HG02852 (cell line): ENCODE data around the gene ZNF273.
A peak's percentile ranks its signal among the peaks of the same experiment; 100 is the strongest.
"Not testable (repeated sequence)": the region's sequence is repeated elsewhere in the genome, so short reads cannot be mapped to it uniquely, and the experiment has no call there.

Experiments used
- ATAC-seq: cut with Tn5 transposase; IDR thresholded peaks from one replicate; pipeline ENCODE4 v1.9.1; 2021; ENCODE audit warnings: mild to moderate bottlenecking, moderate library complexity; ENCODE audit not compliant: unreplicated experiment

ZNF273 gene

DNA sequence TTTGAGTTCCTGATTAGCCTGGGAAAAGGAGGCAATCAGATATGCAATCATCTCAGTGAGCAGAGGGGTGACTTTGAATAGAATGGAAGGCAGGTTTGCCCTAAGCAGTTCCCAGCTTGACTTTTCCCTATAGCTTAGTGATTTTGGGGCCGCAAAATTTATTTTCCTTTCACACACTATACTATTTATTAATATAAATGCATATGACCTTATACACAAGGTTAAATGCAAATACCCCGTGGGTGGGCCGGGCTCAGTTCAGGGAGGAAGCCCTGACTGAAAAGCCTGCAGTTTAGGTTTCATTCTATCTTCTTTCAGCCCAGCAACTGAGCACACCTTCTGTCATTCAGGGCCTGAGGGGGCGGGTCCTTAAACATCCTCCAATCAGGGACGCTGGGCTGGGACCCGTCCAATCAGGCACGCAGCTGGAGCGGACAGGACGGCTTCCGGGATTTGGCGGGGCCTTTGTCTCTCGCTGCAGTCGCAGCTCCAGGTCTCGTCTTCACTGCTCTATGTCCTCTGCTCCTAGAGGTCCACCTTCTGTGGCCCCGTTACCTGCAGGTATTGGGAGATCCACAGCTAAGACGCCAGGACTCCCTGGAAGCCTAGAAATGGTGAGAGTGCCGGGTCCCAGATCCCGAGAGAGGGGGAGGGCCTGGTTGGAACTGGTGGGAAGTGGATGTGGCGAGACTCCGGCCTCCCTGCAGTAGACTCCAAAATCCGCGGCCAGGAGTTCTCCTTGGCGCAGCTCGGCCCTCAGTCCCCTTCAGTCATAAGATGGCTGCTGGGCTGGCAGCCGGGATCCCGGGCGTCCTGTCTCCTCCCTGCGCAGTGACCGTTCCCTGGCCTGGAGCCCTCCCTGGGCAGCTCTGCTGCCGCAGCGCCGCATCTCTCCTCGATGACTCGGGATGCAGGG is at the start of gene ZNF273:
TSS of gene ZNF273 (plus strand) at position 468 of the 916 bp plus-strand sequence. CDS start at position 513, 45 bp downstream.
- ATAC-seq = peak; percentile 98

DNA sequence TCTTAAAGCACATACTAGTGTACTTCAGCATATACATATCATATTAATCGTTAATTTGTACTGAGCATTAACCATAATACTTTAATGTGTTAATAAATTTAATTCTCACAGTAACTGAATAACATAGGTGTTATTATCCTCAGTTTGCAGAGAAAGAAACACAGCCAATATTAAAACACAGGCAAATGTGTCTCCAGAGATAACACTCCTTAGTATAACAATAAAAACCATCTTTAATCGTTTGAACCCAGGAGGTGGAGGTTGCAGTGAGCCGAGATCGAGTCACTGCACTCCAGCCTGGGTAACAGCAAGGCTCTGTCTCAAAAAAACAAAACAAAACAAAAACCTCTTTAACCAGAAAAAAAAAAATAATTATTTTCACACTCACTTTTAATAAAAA is 49.4 kb upstream of the ZNF273 start:
- ATAC-seq = no peak

DNA sequence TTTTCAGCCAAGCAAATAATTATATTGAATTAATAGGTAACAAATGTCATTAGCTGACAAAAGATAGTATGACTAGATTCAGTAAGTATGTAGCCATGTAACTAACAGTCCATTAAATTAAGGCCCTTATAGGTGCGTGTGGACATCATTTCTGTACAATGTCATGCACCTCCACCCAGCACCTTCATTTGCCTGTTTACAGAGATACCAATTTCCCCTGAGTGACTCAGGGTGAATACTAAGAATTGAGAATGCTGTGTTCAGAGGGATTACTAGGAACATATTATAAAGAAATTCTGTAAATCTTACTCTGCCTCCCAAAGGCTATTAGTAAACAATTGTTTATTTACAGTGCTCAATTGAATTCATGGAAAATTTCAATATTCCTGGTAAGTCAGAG is 48.1 kb upstream of the ZNF273 start:
- no peak for ATAC-seq

DNA sequence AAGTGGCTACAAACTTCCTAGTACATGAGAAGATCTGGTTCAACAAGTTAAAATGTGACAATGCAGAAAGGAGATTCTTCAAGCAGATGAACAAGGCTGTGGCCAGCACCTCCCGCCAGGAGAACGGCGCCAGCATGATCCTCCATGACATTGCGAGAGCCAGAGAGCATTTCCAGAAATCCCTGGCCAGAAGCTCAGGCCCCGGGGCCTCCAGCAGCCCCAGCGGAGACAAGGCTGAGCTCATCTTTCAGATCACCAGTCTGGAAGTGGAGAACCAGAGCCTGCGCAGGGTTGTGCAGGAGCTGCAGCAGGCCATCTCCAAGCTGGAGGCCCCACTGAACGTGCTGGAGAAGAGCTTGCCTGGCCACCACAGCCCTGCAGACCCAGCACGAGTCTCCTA is 40.1 kb upstream of the ZNF273 start:
- ATAC-seq = no peak

DNA sequence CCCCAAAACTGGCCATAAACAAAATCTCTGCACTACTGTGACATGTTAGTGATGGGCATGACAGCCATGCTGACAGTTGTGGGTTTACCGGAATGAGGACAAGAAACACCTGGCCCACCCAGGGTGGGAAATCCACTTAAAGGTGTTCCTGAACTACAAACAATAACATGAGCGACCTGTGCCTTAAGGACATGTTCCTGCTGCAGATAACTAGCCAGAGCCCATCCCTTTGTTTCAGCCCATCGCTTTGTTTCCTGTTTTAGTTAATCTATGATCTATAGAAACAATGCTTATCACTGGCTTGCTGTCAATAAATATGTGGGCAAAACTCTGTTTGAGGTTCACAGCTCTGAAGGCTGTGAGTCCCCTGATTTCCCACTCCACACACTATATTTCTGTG is 39.5 kb upstream of the ZNF273 start:
- not testable (repeated sequence) for ATAC-seq

DNA sequence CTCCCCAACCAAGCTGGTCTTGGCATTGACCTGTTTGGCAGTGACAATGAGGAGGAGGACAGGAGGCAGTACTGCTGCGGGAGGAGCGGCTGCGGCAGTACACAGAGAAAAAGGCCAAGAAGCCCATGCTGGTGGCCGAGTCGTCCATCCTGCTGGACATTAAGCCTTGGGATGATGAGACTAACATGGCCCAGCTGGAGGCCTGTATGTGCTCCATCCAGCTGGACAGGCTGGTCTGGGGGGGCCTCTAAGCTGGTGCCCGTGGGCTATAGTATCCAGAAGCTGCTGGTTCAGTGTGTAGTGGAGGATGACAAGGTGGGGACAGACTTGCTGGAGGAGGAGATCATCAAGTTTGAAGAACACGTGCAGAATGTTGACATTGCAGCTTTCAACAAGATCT is 39.1 kb upstream of the ZNF273 start:
- no peak for ATAC-seq

DNA sequence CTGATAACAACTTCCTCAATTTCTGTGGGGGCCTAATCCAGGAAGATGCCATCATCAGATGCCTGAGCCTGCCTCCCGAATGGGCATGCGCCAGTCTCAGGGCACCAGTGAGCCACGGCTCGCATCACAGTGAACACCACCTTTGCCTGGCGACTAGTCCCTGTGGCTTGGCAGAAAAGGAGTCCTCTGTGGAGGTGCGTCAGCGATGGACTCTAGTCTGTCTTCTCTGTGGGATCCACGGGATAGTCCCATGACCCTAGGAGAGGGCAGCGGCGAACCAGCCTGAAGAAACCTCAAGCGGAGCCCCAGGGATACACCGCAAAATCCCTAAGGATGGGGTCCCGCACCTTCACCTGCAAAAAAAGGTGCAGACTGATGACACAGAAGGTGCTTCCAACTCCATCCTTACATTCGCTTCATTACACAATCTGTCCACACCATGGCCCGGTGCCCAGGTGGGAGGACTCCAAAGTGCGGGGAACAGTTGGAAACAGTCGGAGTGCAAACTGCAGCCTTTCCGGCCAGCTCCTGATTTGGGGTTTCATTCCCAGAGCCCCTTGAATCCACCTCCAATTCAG is 35.1 kb upstream of the ZNF273 start:
- ATAC-seq = no peak

DNA sequence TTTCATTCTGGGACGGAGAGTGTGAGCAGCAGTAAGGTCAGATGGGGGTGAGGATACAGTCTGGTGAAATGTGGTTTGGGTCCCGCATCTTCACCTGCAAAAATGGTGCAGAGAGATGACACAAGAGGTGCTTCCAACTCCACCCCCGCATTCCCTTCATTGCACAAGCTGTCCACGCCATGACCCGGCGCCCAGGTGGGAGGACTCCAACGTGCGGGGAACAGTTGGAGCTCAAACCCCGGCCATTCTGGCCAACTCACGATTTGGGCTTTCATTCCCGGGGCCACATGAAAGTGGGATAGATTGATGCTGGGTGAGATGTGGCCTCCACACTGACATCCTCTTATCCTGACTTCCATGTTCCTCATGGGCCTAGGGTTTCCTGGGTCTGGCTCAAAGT is 34.6 kb upstream of the ZNF273 start:
- no peak for ATAC-seq

DNA sequence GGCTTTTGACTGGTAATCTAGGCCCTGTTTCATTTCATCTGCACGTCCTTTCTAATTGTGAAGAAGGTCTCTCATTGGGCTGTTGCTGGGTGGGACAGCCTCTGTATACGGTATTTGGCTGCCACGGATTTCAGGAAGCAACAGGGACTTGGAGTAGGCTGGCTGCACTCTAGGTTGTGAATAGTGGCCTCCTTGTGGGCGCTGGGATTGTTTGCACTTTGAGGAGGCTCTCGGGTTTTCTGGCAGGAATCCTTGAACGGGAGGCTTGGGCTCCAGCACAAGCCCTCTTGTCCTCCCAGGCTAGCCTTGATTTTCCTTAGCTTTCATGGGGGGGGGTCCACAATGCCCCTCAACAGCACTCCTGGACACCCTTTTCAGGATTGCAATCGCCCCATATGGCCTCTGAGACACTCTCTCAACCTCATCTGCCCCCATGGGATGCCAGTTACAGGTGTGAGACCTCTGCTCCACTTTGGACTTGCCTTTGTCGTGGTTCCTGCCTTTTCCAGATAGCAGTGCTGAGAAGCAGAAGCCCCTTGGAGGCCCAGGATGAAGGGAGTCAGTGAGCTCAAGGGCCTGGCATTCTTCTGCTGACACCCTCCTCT is 33.9 kb upstream of the ZNF273 start:
- ATAC-seq = no peak

DNA sequence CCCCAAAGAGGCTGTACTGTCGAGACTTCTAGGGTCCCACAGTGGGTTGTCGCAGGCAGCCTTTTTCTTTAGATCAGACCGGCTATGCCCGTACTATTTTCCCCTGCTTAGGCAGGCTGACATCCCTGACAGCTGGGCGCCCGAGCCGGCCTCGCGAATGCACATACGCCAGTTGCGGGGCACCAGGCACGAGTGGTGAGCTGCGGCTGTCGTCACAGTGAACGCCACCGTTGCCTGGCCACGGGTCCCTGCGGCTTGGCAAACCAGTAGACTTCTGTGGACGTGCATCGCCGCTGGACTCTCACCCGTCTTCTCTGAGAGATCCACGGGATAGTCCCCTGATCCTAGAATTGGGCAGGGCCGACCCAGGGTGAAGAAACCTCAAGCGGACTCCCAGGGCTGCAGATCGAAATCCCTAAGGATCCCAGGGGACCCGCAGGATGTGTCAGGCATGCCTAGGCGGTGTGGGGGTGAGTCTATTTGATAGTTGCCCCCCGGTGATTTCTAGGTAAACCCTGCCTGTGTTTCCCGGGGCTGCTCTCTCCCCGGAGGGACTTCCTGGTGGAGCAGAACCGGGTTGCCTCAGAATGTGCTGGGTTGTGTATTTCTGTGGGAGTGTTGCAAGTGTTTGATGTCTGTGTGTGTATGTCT is 33.0 kb upstream of the ZNF273 start:
- ATAC-seq = no peak

DNA sequence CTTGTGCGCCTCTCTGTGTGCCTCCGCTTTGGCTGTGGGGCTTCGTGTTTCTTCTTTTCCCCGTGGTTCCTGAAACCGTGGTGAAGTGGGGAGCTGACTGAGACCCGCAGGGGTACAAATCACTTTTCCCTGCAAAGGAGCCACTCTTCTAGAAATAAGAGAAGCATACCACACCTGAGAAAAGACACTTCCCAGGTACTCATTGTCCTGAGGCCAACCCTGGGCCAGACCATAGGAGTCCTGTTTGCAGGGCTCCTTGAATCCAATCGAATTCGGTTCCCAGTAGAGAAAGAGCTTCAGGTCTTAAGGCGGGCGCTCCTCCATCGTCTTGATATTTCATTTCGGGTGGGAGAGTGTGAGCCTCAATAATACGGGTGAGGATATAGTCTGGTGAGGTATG is 32.4 kb upstream of the ZNF273 start:
- ATAC-seq = no peak

DNA sequence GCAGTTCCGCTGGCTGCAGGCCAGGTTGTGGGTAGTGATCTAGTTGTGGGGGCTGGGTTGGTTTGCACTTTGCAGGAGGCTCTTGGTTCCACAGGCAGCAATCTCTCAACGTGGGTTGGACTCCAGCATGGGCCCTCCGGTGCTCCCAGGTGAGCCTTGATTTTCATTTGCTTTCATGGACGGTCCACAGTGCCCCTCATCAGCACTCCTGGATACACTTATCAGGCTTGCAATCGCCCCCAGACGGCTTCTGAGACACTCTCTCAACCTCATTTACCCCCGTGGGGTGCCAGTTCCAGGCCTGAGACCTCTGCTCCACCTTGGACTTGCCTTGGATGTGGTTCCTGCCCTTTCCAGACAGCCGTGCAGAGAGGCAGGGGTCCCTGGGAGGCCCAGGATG is 31.3 kb upstream of the ZNF273 start:
- no peak for ATAC-seq

DNA sequence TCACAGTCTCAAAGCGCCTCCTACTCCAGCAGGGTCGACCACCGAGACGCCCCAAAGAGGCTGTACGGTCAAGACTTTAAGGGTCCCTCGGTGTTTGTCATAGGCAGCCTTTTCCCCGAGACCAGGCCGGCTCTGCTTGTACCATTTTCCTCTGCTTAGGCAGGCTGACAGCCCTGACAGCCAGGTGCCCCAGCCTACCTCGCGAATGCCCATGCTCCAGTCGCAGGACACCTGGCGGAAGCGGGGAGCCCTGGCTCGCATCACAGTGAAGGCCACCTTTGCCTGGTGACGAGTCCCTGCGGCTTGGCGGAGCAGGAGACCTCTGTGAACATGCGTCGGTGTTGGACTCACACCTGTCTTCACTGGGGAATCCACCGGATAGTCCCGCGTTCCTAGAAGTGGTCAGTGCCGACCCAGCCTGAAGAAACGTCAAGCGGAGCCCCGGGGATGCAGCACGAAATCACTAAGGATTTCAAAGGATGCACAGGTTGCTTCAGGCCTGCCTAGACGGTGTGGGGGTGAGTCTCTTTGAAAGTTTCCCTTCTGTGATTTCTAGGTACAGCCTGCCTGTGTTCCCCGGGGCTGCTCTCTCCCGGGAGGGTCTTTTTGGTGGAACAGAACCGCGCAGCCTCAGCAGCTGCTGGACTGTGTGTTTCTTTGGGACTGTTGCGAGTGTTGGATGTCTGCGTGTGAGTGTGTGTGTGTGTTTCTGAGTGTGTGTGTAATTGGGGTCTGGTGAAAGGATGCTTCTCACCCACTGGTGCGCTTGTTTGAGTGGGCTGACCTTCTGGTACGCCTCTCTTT is 30.5 kb upstream of the ZNF273 start:
- no peak for ATAC-seq

DNA sequence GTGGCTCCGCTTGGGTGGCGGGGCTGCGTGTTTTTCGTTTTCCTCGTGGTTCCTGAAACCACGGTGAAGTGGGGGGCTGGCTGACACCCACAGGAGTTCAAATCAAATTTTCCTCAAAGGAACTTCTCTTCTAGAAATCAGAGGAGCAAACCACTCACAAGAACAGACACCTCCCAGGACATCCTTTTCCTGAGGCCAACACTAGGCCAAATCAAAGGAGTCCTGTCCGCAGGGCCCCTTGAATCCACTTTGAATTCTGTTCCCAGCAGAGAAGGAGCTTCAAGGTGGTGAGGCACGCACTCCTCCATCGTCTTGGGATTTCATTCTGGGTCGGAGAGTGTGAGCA is 29.9 kb upstream of the ZNF273 start:
- ATAC-seq = no peak

DNA sequence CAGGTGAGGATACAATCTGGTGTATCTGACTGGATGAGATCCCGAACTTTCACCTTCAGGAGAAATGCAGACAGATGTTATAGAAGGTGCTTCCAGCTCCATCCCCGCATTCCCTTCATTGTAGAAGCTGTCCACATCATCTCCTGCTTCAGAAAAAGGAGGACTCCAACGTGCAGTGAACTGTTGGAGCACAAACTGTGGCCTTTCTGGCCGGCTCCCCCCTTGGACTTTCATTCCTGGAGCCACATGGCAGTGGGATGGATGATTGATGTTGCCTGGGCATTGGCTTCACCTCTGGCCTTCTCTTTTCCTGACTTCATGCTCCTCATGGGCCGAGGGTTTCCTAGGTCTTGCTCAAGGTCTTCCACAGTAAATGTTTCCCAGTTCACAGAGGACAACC is 29.6 kb upstream of the ZNF273 start:
- ATAC-seq = no peak

DNA sequence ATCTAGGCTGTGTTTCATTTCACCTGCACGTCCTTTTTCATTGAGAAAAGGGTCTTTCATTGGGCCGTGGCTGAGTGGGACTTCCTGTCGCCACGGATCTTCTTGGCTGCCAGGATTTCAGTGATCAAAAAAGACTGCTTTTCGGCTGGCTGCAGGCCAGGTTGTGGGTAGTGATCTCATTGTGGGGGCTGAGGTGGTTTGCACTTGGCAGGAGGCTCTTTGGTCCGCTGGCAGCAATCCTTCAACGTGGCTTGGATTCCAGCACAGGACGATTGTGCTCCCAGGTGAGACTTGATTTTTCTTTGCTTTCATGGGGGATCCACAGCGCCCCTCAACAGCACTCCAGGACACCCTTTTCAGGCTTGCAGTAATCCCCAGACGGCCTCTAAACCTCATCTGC is 29.0 kb upstream of the ZNF273 start:
- ATAC-seq = no peak

DNA sequence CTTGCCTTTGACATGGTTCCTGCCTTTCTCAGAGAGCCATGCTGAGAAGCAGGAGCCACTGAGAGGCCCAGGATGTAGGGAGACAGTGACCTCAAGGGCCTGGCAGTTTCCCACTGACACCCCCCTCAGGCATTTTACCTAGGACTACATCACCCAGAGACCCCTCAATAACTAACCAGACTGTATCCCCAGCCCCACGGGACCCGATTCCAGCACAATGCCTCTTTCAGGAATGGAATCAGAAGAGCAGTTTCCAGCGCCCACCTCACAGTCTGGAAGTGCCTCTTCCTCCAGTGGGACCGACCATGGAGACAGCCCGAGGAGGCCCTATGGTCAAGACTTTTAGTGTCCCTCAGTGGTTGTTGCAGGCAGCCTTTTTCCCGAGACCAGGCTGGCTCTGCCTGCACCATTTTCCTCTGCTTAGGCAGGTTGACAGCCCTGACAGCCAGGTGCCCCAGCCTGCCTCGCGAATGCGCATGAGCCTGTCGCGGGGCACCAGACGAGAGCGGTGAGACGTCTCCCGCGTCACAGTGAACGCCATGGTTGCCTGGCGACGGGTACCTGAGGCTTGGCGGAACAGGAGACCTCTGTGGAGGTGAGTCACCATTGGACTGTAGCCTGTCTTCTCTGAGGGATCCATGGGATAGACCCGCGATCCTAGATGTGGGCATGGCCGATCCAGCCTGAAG is 28.4 kb upstream of the ZNF273 start:
- no peak for ATAC-seq

DNA sequence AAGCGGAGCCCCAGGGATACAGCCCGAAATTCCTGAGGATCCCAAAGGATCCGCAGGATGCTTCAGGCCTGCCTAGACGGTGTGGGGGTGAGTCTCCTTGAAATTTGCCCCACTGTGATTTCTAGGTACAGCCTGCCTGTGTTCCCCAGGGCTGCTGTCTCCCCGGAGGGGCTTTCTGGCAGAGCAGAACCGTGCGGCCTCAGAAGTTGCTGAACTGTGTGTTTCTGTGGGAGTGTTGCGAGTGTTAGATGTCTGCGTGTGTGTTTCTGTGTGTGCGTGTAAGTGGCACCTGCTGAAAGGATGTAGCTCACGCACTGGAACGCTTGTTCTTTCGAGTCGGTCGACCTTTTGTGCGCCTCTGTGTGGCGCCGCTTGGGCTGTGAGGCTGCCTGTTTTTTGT is 27.8 kb upstream of the ZNF273 start:
- no peak for ATAC-seq

DNA sequence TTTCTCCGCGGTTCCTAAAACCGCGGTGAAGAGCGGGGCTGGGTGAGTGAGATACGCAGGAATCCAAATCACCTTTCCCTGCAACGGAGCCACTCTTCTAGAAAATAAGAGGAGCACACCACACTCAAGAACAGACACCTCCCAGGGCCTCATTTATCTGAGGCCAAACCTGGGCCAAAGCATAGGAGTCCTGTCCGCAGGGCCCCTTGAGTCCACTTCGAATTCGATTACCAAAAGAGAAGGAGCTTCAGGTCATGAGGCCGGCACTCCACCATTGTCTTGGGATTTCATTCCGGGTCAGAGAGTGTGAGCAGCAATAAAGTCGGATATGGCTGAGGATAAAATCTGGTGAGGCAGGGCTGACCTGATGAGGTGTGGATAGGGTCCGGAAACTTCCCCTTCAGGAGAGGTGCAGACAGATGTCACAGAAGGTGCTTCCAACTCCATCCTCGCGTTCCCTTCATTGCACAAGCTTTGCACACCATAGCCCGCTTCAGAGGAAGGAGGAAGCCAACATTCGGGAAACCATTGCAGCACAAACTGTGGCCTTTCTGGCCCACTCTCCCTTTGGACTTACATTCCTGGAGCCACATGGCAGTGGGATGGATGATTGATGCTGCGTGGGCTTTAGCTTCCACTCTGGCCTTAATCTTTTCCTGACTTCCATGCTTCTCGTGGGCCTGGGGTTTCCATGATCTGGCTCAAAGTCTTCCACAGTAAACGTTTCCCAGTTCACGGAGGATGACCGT is 27.2 kb upstream of the ZNF273 start:
- no peak for ATAC-seq
